WTC11 (cell line): Measurements from ENCODE around the gene NPR3. TPM values are rescaled to one million over a fixed set of nuclear protein-coding genes. Genes with fewer than 3 reads are reported as not detected.

Experiments used
- ATAC-seq: fragments of 200-7000 bp; cut with Tn5 transposase; 2 replicates; pipeline ENCODE4 v1.10.0; 2021; ENCODE audit warnings: mild to moderate bottlenecking, moderate library complexity
- CTCF ChIA-PET: fragments of 300-600 bp; sonication (Branson Sonifier 250); formaldehyde crosslinking; loops from one replicate; lab custom pipeline; 2021; ENCODE audit warnings: antibody characterized with exemption; lab: Charles Lee
- POLR2A ChIA-PET: fragments of 350-600 bp; sonication (Branson Sonifier 250); formaldehyde crosslinking; loops from one replicate; lab custom pipeline; 2021; ENCODE audit warnings: antibody characterized with exemption; lab: Charles Lee
- DNase-seq: peaks from one replicate; pipeline ENCODE4 v3.0.0; 2021; ENCODE audit warnings: low spot score
- H3K27ac Mint-ChIP-seq: 2 replicates; pipeline ENCODE4 v1.8.0; 2021; ENCODE audit warnings: mixed read lengths
- H3K27me3 Mint-ChIP-seq: 2 replicates; pipeline ENCODE4 v1.8.0; 2021; ENCODE audit warnings: low read depth, mild to moderate bottlenecking, moderate library complexity, mixed read lengths
- H3K36me3 Mint-ChIP-seq: 2 replicates; pipeline ENCODE4 v1.8.0; 2021; ENCODE audit warnings: mixed read lengths
- H3K4me1 Mint-ChIP-seq: 2 replicates; pipeline ENCODE4 v1.8.0; 2022; ENCODE audit warnings: mixed read lengths
- H3K4me3 Mint-ChIP-seq: 2 replicates; pipeline ENCODE4 v1.8.0; 2021; ENCODE audit warnings: mild to moderate bottlenecking, moderate library complexity, mixed read lengths
- H3K9me3 Mint-ChIP-seq: 2 replicates; pipeline ENCODE4 v1.8.0; 2021; ENCODE audit warnings: mixed read lengths
- ATF3 ChIP-seq: sonication (generic); formaldehyde crosslinking; conservative IDR thresholded peaks from 2 replicates; pipeline ENCODE4 v1.8.1; 2022; ENCODE audit warnings: mild to moderate bottlenecking, missing genetic modification reagents
- CREM ChIP-seq: sonication (generic); formaldehyde crosslinking; IDR thresholded peaks from 2 replicates; pipeline ENCODE4 v1.8.1; 2022; ENCODE audit warnings: mild to moderate bottlenecking, missing genetic modification reagents, moderate library complexity
- E2F4 ChIP-seq: sonication (generic); formaldehyde crosslinking; IDR thresholded peaks from 2 replicates; pipeline ENCODE4 v1.8.1; 2022; ENCODE audit warnings: low read depth, mild to moderate bottlenecking, moderate library complexity, missing genetic modification reagents, borderline replicate concordance
- FOXJ3 ChIP-seq: sonication (generic); formaldehyde crosslinking; IDR thresholded peaks from 2 replicates; pipeline ENCODE4 v1.9.0; 2021; ENCODE audit warnings: missing genetic modification reagents, mild to moderate bottlenecking, borderline replicate concordance
- FOXK1 ChIP-seq: sonication (generic); formaldehyde crosslinking; IDR thresholded peaks from 2 replicates; pipeline ENCODE4 v1.8.0; 2022; ENCODE audit warnings: mild to moderate bottlenecking, moderate library complexity, missing genetic modification reagents
- GTF2I ChIP-seq: fragments of 250-450 bp; sonication (Bioruptor Pico); conservative IDR thresholded peaks from 2 replicates; pipeline ENCODE4 v1.4.0; 2021; ENCODE audit warnings: mild to moderate bottlenecking
- HMGA2 ChIP-seq: fragments of 250-450 bp; sonication (Bioruptor Pico); IDR thresholded peaks from 2 replicates; pipeline ENCODE4 v1.4.0; 2021; ENCODE audit warnings: mild to moderate bottlenecking, moderate library complexity
- JUN ChIP-seq: sonication (generic); formaldehyde crosslinking; IDR thresholded peaks from 2 replicates; pipeline ENCODE4 v1.8.0; 2023; ENCODE audit warnings: mild to moderate bottlenecking, missing genetic modification reagents
- MLX ChIP-seq: sonication (generic); formaldehyde crosslinking; IDR thresholded peaks from 2 replicates; pipeline ENCODE4 v1.8.1; 2023; ENCODE audit warnings: mild to moderate bottlenecking, missing genetic modification reagents, moderate library complexity
- RELA ChIP-seq: sonication (generic); formaldehyde crosslinking; IDR thresholded peaks from 2 replicates; pipeline ENCODE4 v1.8.1; 2022; ENCODE audit warnings: missing genetic modification reagents, mild to moderate bottlenecking, borderline replicate concordance
- STAT6 ChIP-seq: sonication (generic); formaldehyde crosslinking; conservative IDR thresholded peaks from 2 replicates; pipeline ENCODE4 v1.8.1; 2023; ENCODE audit warnings: mild to moderate bottlenecking, low read depth, missing genetic modification reagents, moderate library complexity
- ZBTB21 ChIP-seq: sonication (generic); formaldehyde crosslinking; IDR thresholded peaks from 2 replicates; pipeline ENCODE4 v1.8.1; 2023; ENCODE audit warnings: mild to moderate bottlenecking, missing genetic modification reagents, borderline replicate concordance
- ZNF138 ChIP-seq: sonication (generic); formaldehyde crosslinking; conservative IDR thresholded peaks from 2 replicates; pipeline ENCODE4 v1.8.1; 2022; ENCODE audit warnings: mild to moderate bottlenecking, moderate library complexity, missing genetic modification reagents
- ZNF396 ChIP-seq: fragments of 250-450 bp; sonication (Bioruptor Pico); IDR thresholded peaks from 2 replicates; pipeline ENCODE4 v1.8.0; 2021; ENCODE audit warnings: mild to moderate bottlenecking, moderate library complexity, borderline replicate concordance
- ZNF532 ChIP-seq: fragments of 250-450 bp; sonication (Bioruptor Pico); IDR thresholded peaks from 2 replicates; pipeline ENCODE4 v1.9.0; 2021; ENCODE audit warnings: mild to moderate bottlenecking, borderline replicate concordance
- ZNF671 ChIP-seq: fragments of 250-450 bp; sonication (Bioruptor Pico); IDR thresholded peaks from 2 replicates; pipeline ENCODE4 v1.8.0; 2021; ENCODE audit warnings: mild to moderate bottlenecking
- total RNA-seq: library from RNA; stranded (reverse); gene quantifications from 3 replicates; pipeline ENCODE4 v1.2.3, GENCODE V29; 2021

NPR3 gene
- total RNA-seq, 1 experiment from 2014 or later: 0.09 TPM

- TF ChIP-seq HMGA2 (CRISPR knock-in tag): 0 out of 2 replicates have a peak, but pooled peaks have one; percentile 25
- TF ChIP-seq RELA (CRISPR knock-in tag): no peak
- no peak for TF ChIP-seq ZNF532 (CRISPR knock-in tag)
- no peak for TF ChIP-seq ZBTB21 (CRISPR knock-in tag)
- no peak for TF ChIP-seq FOXK1 (CRISPR knock-in tag)
- no peak for TF ChIP-seq CREM
- no peak for TF ChIP-seq MLX (CRISPR knock-in tag)
- no peak for TF ChIP-seq ATF3 (CRISPR knock-in tag)
- Mint-ChIP-seq H3K4me1 (no peaks in the 10 kb centered on the region), H3K4me3 (no peak overlapping the region), H3K9me3 (no peaks in the 10 kb centered on the region), H3K27ac (no peak overlapping the region), H3K27me3 (no peaks in the 10 kb centered on the region), H3K36me3 (no peaks in the 10 kb centered on the region)
- ChIA-PET CTCF (interaction anchor here (1.1 kb wide), 1 partner anchor 112 kb away, joined by 3 read pairs; no protein-coding TSS in a partner anchor), POLR2A (no interaction called here)
- ATAC-seq: no peak
- DNase-seq: no peak
Measured at GRCh38 chr5:32740651-32741050, 29.5 kb downstream of the NPR3 start.

- ATAC-seq (no peak), DNase-seq (no peak)
- Mint-ChIP-seq H3K36me3 (no peaks in the 10 kb centered on the region), H3K4me1 (no peaks in the 10 kb centered on the region), H3K9me3 (no peaks in the 10 kb centered on the region), H3K27ac (no peak overlapping the region), H3K27me3 (no peaks in the 10 kb centered on the region), H3K4me3 (no peak overlapping the region)
- TF ChIP-seq ZNF138 (CRISPR knock-in tag) (no peak), FOXJ3 (CRISPR knock-in tag) (no peak), CREM (no peak)
- ChIA-PET POLR2A (no interaction called here), CTCF (no interaction called here)
Measured at GRCh38 chr5:32745317-32745716, 34.2 kb downstream of the NPR3 start.

GRCh38 chr5:32752411-32752810 lies 41.3 kb downstream of the NPR3 start:
- CTCF ChIA-PET: no interaction called here
- no peaks in the 10 kb centered on the region; the same call in 1 of the 2 replicates for H3K27me3 Mint-ChIP-seq
- no peak overlapping the region for H3K27ac Mint-ChIP-seq
- no peak for ATAC-seq
- H3K36me3 Mint-ChIP-seq: 0 out of 2 replicates have a peak, but pooled peaks cover 3% of the 10 kb centered on the region
- DNase-seq: no peak
- no peaks in the 10 kb centered on the region for H3K4me1 Mint-ChIP-seq
- TF ChIP-seq STAT6 (CRISPR knock-in tag) (no peak), JUN (CRISPR knock-in tag) (no peak), ZNF671 (no peak), GTF2I (no peak), E2F4 (no peak), ZNF396 (CRISPR knock-in tag) (no peak)
- no peak overlapping the region for H3K4me3 Mint-ChIP-seq
- peaks cover 7% of the 10 kb centered on the region for H3K9me3 Mint-ChIP-seq
- POLR2A ChIA-PET: no interaction called here
